ENCODE measurements around the gene RFX1. TPM values are rescaled to one million over a fixed set of nuclear protein-coding genes. Genes with fewer than 3 reads are reported as not detected.
"Not testable (repeated sequence)": the region's sequence is repeated elsewhere in the genome, so short reads cannot be mapped to it uniquely, and the experiment has no call there.

RFX1 gene
- total and polyA plus RNA-seq, 2 donors (not counting 1 experiment from before 2014, with no cell fraction given) = 9.2 to 33.3 TPM

GRCh38 chr19:14021474-14021873 is 15.4 kb upstream of the RFX1 start:
- Mint-ChIP-seq H3K4me3 (no peak overlapping the region), H3K27me3 (no peaks in the 10 kb centered on the region), H3K27ac (peak overlapping the region; percentile 67), H3K9me3 (ENCODE audit: insufficient read depth) (no peaks in the 10 kb centered on the region), H3K4me1 (peaks cover 20% of the 10 kb centered on the region)
- H3K36me3 ChIP-seq (replicated peaks in 1 of 2; ENCODE audit: control extremely low read depth in 1 of 2, control insufficient read depth in 1 of 2, extremely low read depth in 1 of 2, insufficient read depth in 2 of 2, low read length in 1 of 2) = no peaks in the 10 kb centered on the region
- peaks cover 8% of the 10 kb centered on the region for H3K79me2 ChIP-seq (ENCODE audit: control insufficient read depth, insufficient read depth, low read length)
- ChIA-PET POLR2A (interaction anchor here (1.1 kb wide), 1 partner anchor 10 kb away, joined by 4 read pairs; the partner anchor contains the start of gene IL27RA), CTCF (interaction anchor here (0.6 to 3.4 kb wide), 7 partner anchors 10 to 250 kb away, joined by 3 to 23 read pairs (median 4); partner anchors contain the start of gene IL27RA)
- no peak overlapping the region for H3K4me3 ChIP-seq (ENCODE audit: control extremely low read depth in 1 of 5, extremely low read depth in 1 of 5, insufficient read depth in 1 of 5, low read depth in 2 of 5, low read length in 4 of 5)
- TF ChIP-seq EZH2 (IDR thresholded peaks at IDR 0.05; ENCODE audit: borderline replicate concordance, insufficient read depth, low read depth, low read length, poor library complexity, severe bottlenecking) = no peak
- TF ChIP-seq, protein P1, sequence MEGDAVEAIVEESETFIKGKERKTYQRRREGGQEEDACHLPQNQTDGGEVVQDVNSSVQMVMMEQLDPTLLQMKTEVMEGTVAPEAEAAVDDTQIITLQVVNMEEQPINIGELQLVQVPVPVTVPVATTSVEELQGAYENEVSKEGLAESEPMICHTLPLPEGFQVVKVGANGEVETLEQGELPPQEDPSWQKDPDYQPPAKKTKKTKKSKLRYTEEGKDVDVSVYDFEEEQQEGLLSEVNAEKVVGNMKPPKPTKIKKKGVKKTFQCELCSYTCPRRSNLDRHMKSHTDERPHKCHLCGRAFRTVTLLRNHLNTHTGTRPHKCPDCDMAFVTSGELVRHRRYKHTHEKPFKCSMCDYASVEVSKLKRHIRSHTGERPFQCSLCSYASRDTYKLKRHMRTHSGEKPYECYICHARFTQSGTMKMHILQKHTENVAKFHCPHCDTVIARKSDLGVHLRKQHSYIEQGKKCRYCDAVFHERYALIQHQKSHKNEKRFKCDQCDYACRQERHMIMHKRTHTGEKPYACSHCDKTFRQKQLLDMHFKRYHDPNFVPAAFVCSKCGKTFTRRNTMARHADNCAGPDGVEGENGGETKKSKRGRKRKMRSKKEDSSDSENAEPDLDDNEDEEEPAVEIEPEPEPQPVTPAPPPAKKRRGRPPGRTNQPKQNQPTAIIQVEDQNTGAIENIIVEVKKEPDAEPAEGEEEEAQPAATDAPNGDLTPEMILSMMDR (IDR thresholded peaks at IDR 0.05) = no peak
- H3K9me3 ChIP-seq (ENCODE audit: control extremely low read depth in 1 of 3, control insufficient read depth in 2 of 3, insufficient read depth in 1 of 3, low read length in 2 of 3) = no peaks in the 10 kb centered on the region
- H3K4me2 ChIP-seq (replicated peaks; ENCODE audit: low read depth, low read length, poor library complexity, severe bottlenecking) = no peak overlapping the region
- peaks cover 13 to 38% of the 10 kb centered on the region in 2 donors for H3K4me1 ChIP-seq (ENCODE audit: control insufficient read depth in 2 of 2, insufficient read depth in 2 of 2, low read length in 2 of 2)
- DNase-seq (no peak), ATAC-seq (ENCODE audit: low read depth) (no peak)
- H3K27me3 ChIP-seq (replicated peaks in 1 of 4; ENCODE audit: control extremely low read depth in 1 of 4, control insufficient read depth in 3 of 4, insufficient read depth in 4 of 4, low read length in 3 of 4) = no peaks in the 10 kb centered on the region
- H4K20me1 ChIP-seq (ENCODE audit: control insufficient read depth, insufficient read depth, low read length, poor library complexity, severe bottlenecking) = no peaks in the 10 kb centered on the region
- intact Hi-C loops (cut with micrococcal nuclease) = no loop called here
- H2AFZ ChIP-seq (ENCODE audit: insufficient read depth, low read depth, low read length, poor library complexity, severe bottlenecking) = no peak overlapping the region
- H3K27ac ChIP-seq (ENCODE audit: low read length in 2 of 2) = no peak overlapping the region
- H3K9ac ChIP-seq (ENCODE audit: low read length) = no peak overlapping the region
- WGBS (ENCODE audit: insufficient coverage) = 72% methylated on average over 5 of the region's 5 CpGs

- H2AFZ ChIP-seq (ENCODE audit: insufficient read depth, low read depth, low read length, poor library complexity, severe bottlenecking); ATAC-seq (ENCODE audit: low read depth): not testable (repeated sequence)
Measured at GRCh38 chr19:14019739-14020138, 13.6 kb upstream of the RFX1 start.

More at GRCh38 chr19:14019739-14020138, 13.6 kb upstream of the RFX1 start:
- Mint-ChIP-seq H3K4me1 (peaks cover 27% of the 10 kb centered on the region), H3K27ac (peak overlapping the region; percentile 26)
- not testable (repeated sequence) for H3K9ac ChIP-seq (ENCODE audit: low read length); H4K20me1 ChIP-seq (ENCODE audit: control insufficient read depth, insufficient read depth, low read length, poor library complexity, severe bottlenecking); H3K9me3 Mint-ChIP-seq (ENCODE audit: insufficient read depth); DNase-seq; H3K27me3 Mint-ChIP-seq; H3K27me3 ChIP-seq (replicated peaks in 1 of 4; ENCODE audit: control extremely low read depth in 1 of 4, control insufficient read depth in 3 of 4, insufficient read depth in 4 of 4, low read length in 3 of 4); H3K36me3 ChIP-seq (replicated peaks in 1 of 2; ENCODE audit: control extremely low read depth in 1 of 2, control insufficient read depth in 1 of 2, extremely low read depth in 1 of 2, insufficient read depth in 2 of 2, low read length in 1 of 2); H3K4me2 ChIP-seq (replicated peaks; ENCODE audit: low read depth, low read length, poor library complexity, severe bottlenecking); H3K79me2 ChIP-seq (ENCODE audit: control insufficient read depth, insufficient read depth, low read length); H3K4me3 ChIP-seq (ENCODE audit: control extremely low read depth in 1 of 5, extremely low read depth in 1 of 5, insufficient read depth in 1 of 5, low read depth in 2 of 5, low read length in 4 of 5); H3K9me3 ChIP-seq (ENCODE audit: control extremely low read depth in 1 of 3, control insufficient read depth in 2 of 3, insufficient read depth in 1 of 3, low read length in 2 of 3); H3K4me3 Mint-ChIP-seq; H3K27ac ChIP-seq (ENCODE audit: low read length in 2 of 2)
- H3K4me1 ChIP-seq (ENCODE audit: control insufficient read depth in 2 of 2, insufficient read depth in 2 of 2, low read length in 2 of 2) = peaks cover 24 to 54% of the 10 kb centered on the region in 2 donors
- WGBS (ENCODE audit: insufficient coverage) = 80% methylated on average over 2 of the region's 3 CpGs
- intact Hi-C loops (cut with micrococcal nuclease) = loop anchor here (1.0 kb wide), 2 partner anchors 13 to 14 kb away; no protein-coding TSS in a partner anchor
- ChIA-PET CTCF (interaction anchor here (0.6 to 2.9 kb wide), 7 partner anchors 9 to 1105 kb away, joined by 3 to 30 read pairs (median 7); partner anchors contain the start of genes IL27RA and RLN3), POLR2A (interaction anchor here (0.6 to 1.7 kb wide), 6 partner anchors 12 to 233 kb away, joined by 3 to 17 read pairs (median 5); partner anchors contain the start of genes ASF1B, IL27RA and RFX1)

Data from B cell (primary cell).